Activated CD4-positive, alpha-beta T cell treated with anti-CD3 and anti-CD28 coated beads for 36 hours (primary cell): Measurements from ENCODE around the gene LRRC73. TPM values are rescaled to one million over a fixed set of nuclear protein-coding genes. Genes with fewer than 3 reads are reported as not detected.
A peak's percentile ranks its signal among the peaks of the same experiment; 100 is the strongest.
"Not testable (repeated sequence)": the region's sequence is repeated elsewhere in the genome, so short reads cannot be mapped to it uniquely, and the experiment has no call there.

ENCODE experiments used
- ATAC-seq: fragments of 200-7000 bp; cut with Tn5 transposase; one replicate; pipeline ENCODE4 v1.10.0; 2021; ENCODE audit warnings: mild to moderate bottlenecking, moderate library complexity
- CTCF ChIA-PET: fragments of 350-600 bp; sonication (Branson Sonifier 250); formaldehyde crosslinking; loops from one replicate; lab custom pipeline; 2021; ENCODE audit warnings: antibody characterized with exemption; lab: Charles Lee
- POLR2A ChIA-PET: fragments of 350-600 bp; sonication (Branson Sonifier 250); formaldehyde crosslinking; loops from one replicate; lab custom pipeline; 2021; ENCODE audit warnings: antibody characterized with exemption, inconsistent platforms; lab: Charles Lee
- DNase-seq: peaks from one replicate; pipeline ENCODE4 v3.0.0-alpha.2; 2020
- H3K27ac Mint-ChIP-seq: one replicate; pipeline ENCODE4 v1.8.0; 2021; ENCODE audit warnings: mixed read lengths
- H3K27me3 Mint-ChIP-seq: one replicate; pipeline ENCODE4 v1.8.0; 2021; ENCODE audit warnings: mixed read lengths
- H3K36me3 Mint-ChIP-seq: one replicate; pipeline ENCODE4 v1.8.0; 2021; ENCODE audit warnings: low read depth, mixed read lengths
- H3K4me1 Mint-ChIP-seq: one replicate; pipeline ENCODE4 v1.8.0; 2021; ENCODE audit warnings: mixed read lengths
- H3K4me3 Mint-ChIP-seq: one replicate; pipeline ENCODE4 v1.8.0; 2021; ENCODE audit warnings: mild to moderate bottlenecking, moderate library complexity, mixed read lengths
- H3K9me3 Mint-ChIP-seq: one replicate; pipeline ENCODE4 v1.8.0; 2021; ENCODE audit warnings: low read depth, mixed read lengths
- intact Hi-C, 2 experiments: fragments of 100-400 bp; cut with DNase I in 1 of 2; cut with micrococcal nuclease in 1 of 2; formaldehyde crosslinking; loops; one replicate each; pipeline versions ENCODE4 v1.14.2 to v1.15.1; 2022 to 2024; cut with DNase I, micrococcal nuclease
- total RNA-seq, 2 experiments: library from RNA; stranded (reverse); gene quantifications; one replicate each; pipeline ENCODE4 v1.2.3, GENCODE V29; 2021

LRRC73 gene
- total RNA-seq, 2 experiments from 2014 or later: 0.18 to 0.19 TPM

DNA sequence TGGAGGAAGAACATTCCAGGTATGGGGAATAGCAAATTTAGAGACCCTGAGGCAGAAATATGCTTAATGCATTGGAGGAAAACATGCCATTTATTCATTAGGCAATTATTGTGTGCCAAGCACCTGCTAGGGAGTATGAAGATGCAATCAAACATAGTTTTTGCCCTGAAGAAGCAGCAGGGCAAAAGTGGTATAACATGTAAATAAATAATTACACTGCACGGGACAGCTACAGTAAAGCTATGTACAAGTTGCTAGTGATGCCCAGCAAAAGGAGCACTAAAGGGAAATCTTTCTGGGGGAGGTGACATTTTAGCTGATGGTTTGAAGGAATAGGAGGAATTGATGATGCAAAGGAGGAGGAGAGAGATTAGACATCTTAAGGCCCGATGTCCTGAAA lies 33.4 kb downstream of the LRRC73 start:
- H3K4me1 Mint-ChIP-seq: peaks cover 31% of the 10 kb centered on the region
- no peaks in the 10 kb centered on the region for H3K9me3 Mint-ChIP-seq
- H3K27me3 Mint-ChIP-seq: no peaks in the 10 kb centered on the region
- ChIA-PET POLR2A (no interaction called here), CTCF (interaction anchor here (0.8 to 1.7 kb wide), 8 partner anchors 17 to 168 kb away, joined by 3 to 6 read pairs (median 4); partner anchors contain the start of genes ABCC10, CRIP3 and DLK2)
- peaks cover 4% of the 10 kb centered on the region for H3K36me3 Mint-ChIP-seq
- peak overlapping the region; percentile 82 for H3K27ac Mint-ChIP-seq
- DNase-seq: no peak
- peak; percentile 12 for ATAC-seq
- H3K4me3 Mint-ChIP-seq: peak overlapping the region; percentile 98
- intact Hi-C loops: loop anchor here (1.0 to 5.0 kb wide), 16 partner anchors 21 to 544 kb away; partner anchors contain the start of genes ABCC10 (in 2 of the 2), DLK2 (in 2 of the 2), YIPF3 (in 2 of the 2) and CUL7 (in 1 of the 2)

DNA sequence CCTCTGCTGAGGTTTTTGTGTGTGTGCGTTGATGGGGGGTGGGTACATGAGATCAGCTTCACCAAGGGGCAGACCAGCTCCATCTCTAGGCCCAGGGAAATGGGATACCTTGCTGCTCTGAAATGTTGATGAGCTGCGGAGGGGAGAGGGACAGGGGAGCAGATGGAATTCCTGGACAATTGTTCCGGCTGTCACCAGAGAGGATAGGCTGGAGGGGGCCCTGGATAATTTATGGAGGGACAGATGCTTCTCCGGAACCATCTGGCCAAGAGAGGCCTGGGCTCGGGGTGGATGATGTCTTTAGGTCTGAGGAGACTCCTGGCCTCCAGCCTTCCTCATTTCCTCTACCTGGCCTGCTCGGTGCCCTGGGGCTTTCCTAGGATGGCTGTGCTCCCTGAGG lies 34.6 kb downstream of the LRRC73 start:
- CTCF ChIA-PET: interaction anchor here (1.6 kb wide), 1 partner anchor 31 kb away, joined by 4 read pairs; no protein-coding TSS in a partner anchor
- peaks cover 3% of the 10 kb centered on the region for H3K27me3 Mint-ChIP-seq
- no peak for DNase-seq

DNA sequence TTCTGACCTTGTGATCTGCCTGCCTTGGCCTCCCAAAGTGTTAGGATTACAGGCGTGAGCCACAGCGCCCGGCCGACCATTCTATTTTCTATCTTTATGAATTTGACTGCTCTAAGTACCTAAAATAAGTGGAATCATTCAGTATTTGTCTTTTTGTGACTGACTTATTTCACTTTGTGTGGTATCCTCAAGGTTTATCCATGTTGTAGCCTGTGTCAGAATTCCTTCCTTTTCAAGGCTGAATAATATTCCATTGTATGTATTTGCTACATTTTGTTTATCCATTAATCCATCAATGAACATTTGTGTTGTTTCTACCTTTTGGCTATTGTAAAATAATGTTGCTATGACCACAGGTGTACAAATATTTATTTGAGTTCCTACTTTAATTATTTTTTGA lies 37.6 kb downstream of the LRRC73 start:
- ChIA-PET CTCF (interaction anchor here (0.7 to 1.2 kb wide), 3 partner anchors 19 to 103 kb away, joined by 3 to 4 read pairs (median 3); partner anchors contain the start of gene ZNF318), POLR2A (interaction anchor here (0.6 to 0.7 kb wide), 2 partner anchors 30 to 113 kb away, joined by 3 to 5 read pairs; no protein-coding TSS in a partner anchor)
- H3K27me3 Mint-ChIP-seq: peaks cover 8% of the 10 kb centered on the region
- intact Hi-C loops: no loop called here
- H3K9me3 Mint-ChIP-seq: no peaks in the 10 kb centered on the region
- H3K27ac Mint-ChIP-seq: no peak overlapping the region
- ATAC-seq (no peak), DNase-seq (no peak)
- H3K36me3 Mint-ChIP-seq: no peaks in the 10 kb centered on the region
- peaks cover 8% of the 10 kb centered on the region for H3K4me1 Mint-ChIP-seq
- no peak overlapping the region for H3K4me3 Mint-ChIP-seq

More for the DNA sequence above, 34.6 kb downstream of the LRRC73 start:
- no peak overlapping the region for H3K27ac Mint-ChIP-seq
- H3K4me3 Mint-ChIP-seq: no peak overlapping the region
- H3K36me3 Mint-ChIP-seq: peaks cover 2% of the 10 kb centered on the region
- no peaks in the 10 kb centered on the region for H3K9me3 Mint-ChIP-seq
- intact Hi-C loops: loop anchor here (5.0 kb wide), 5 partner anchors 42 to 543 kb away; partner anchors contain the start of genes CUL7 (in 1 of the 2), POLR1C (in 1 of the 2), VEGFA (in 1 of the 2) and YIPF3 (in 1 of the 2)
- peaks cover 26% of the 10 kb centered on the region for H3K4me1 Mint-ChIP-seq
- no peak for ATAC-seq
- POLR2A ChIA-PET: no interaction called here

DNA sequence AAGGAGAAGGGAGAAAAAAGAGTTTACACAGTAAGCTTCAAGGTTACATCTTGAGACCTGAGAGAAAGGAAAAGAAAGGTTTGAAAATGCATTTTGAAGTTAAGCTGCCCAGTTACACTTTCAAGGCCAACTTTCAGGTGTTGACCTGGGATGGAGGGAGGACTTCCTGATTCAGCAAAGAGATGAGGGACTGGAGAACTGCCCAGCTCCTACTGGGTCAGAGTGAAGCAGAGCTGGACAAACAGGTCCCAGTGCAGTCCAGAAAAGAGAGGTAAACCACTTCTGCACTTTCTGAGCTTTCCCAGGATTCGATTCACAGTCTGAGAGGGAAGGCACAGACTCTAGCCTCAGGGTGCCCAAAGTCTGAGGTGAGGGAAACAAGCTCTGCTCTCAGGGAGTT lies 38.7 kb downstream of the LRRC73 start:
- CTCF ChIA-PET: interaction anchor here (1.0 to 1.2 kb wide), 2 partner anchors 18 to 101 kb away, joined by 3 to 4 read pairs; partner anchors contain the start of gene ZNF318
- ATAC-seq (no peak), DNase-seq (no peak)
- no peak overlapping the region for H3K4me3 Mint-ChIP-seq
- H3K36me3 Mint-ChIP-seq: no peaks in the 10 kb centered on the region
- intact Hi-C loops: no loop called here
- H3K27ac Mint-ChIP-seq: no peak overlapping the region
- H3K4me1 Mint-ChIP-seq: no peaks in the 10 kb centered on the region
- no peaks in the 10 kb centered on the region for H3K9me3 Mint-ChIP-seq
- peaks cover 13% of the 10 kb centered on the region for H3K27me3 Mint-ChIP-seq
- POLR2A ChIA-PET: no interaction called here

DNA sequence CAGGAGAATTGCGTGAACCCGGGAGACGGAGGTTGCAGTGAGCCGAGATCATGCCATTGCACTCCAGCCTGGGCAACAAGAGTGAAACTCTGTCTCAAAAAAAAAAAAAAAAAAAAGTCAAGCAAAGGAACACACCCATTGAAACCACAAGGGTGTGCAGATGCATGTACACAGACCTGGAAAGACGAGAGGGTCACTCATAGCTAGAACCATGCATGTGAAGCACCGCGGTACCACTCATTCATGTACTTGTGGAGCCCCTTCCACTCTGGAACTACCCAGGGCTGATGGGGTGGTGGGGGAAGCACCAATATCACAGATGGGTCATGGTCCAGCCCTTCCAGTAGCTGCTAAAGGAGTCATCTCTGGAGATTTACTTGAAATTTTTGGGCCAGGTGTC lies 40.2 kb downstream of the LRRC73 start:
- Mint-ChIP-seq H3K9me3 (no peaks in the 10 kb centered on the region), H3K27ac (no peak overlapping the region), H3K27me3 (peaks cover 13% of the 10 kb centered on the region), H3K4me1 (no peaks in the 10 kb centered on the region), H3K4me3 (no peak overlapping the region), H3K36me3 (no peaks in the 10 kb centered on the region)
- POLR2A ChIA-PET: no interaction called here
- ATAC-seq: no peak
- peak; percentile 17 for DNase-seq
- CTCF ChIA-PET: interaction anchor here (0.9 to 1.0 kb wide), 2 partner anchors 15 to 37 kb away, joined by 3 read pairs; partner anchors contain the start of gene DLK2
- intact Hi-C loops: no loop called here

GRCh38 chr6:43468748-43469681 lies 41.1 kb downstream of the LRRC73 start:
- H3K27ac Mint-ChIP-seq: no peak overlapping the region
- H3K4me3 Mint-ChIP-seq: no peak overlapping the region
- H3K36me3 Mint-ChIP-seq: no peaks in the 10 kb centered on the region
- no peaks in the 10 kb centered on the region for H3K9me3 Mint-ChIP-seq
- ATAC-seq (no peak), DNase-seq (no peak)
- intact Hi-C loops: no loop called here
- ChIA-PET CTCF (interaction anchor here (1.0 to 1.2 kb wide), 2 partner anchors 15 to 38 kb away, joined by 3 to 4 read pairs; no protein-coding TSS in a partner anchor), POLR2A (no interaction called here)
- no peaks in the 10 kb centered on the region for H3K4me1 Mint-ChIP-seq
- H3K27me3 Mint-ChIP-seq: peaks cover 16% of the 10 kb centered on the region

DNA sequence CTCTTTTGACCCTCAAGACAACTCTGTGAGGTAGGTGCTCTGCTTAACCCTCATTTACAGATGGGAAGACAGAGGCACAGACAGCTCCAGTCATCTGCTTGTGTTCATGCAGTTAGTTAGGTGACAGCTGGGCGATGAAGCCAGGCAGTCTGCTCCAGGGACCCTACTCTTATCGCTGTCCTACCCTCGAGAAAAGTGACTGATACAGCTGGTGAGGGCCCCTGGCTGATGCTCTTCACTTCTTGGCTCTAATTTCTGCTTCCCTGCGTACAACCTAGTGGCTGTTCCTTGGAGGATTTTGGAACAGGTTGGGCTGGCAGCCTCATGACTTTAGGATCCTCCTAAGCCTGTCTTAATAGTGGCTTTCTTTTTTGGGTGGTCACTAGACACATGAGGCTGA lies 41.9 kb downstream of the LRRC73 start:
- CTCF ChIA-PET: interaction anchor here (0.6 to 1.2 kb wide), 2 partner anchors 14 to 35 kb away, joined by 3 to 4 read pairs; no protein-coding TSS in a partner anchor

DNA sequence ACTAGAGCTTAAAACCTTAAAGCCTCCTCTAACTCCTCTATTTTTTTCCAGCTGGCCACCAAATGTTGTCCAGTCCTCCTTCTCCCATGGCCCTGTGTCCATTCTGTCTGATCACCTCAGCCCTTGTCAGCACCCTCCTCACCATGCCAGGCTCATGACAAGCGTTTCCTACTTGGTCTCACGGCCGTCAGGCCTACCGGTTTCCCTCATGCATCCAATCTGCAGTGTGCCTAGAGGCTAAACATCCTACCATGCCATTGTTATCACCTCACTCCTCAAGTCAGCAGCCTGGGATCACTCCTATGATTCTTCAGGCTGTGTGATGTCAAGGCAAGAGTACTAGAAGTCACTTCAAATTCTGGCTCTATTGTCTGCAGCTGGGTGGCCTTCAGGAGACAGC lies 42.4 kb downstream of the LRRC73 start:
- intact Hi-C loops: no loop called here

More for the DNA sequence above, 41.9 kb downstream of the LRRC73 start:
- intact Hi-C loops: no loop called here
- H3K4me1 Mint-ChIP-seq: no peaks in the 10 kb centered on the region
- POLR2A ChIA-PET: no interaction called here
- ATAC-seq: no peak
- peaks cover 17% of the 10 kb centered on the region for H3K27me3 Mint-ChIP-seq
- no peak for DNase-seq
- H3K27ac Mint-ChIP-seq: no peak overlapping the region
- H3K4me3 Mint-ChIP-seq: no peak overlapping the region
- no peaks in the 10 kb centered on the region for H3K9me3 Mint-ChIP-seq
- H3K36me3 Mint-ChIP-seq: no peaks in the 10 kb centered on the region

DNA sequence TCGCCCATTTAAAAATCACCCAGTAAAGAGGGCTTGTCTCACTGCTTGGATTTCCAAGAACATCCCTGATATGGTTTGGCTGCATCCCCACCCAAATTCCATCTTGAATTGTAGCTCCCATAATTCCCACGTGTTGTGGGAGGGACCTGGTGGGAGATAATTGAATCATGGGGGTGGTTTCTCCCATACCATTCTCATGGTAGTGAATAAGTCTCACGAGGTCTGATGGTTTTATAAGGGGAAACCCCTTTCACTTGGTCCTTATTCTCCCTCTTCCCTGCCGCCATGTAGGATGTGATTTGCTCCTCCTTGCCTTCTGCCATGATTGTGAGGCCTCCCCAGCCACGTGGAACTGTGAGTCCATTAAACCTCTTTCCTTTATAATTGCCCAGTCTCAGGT lies 42.9 kb downstream of the LRRC73 start:
- CTCF ChIA-PET: interaction anchor here (1.2 kb wide), 1 partner anchor 13 kb away, joined by 4 read pairs; no protein-coding TSS in a partner anchor
- DNase-seq, H3K4me3 Mint-ChIP-seq, H3K4me1 Mint-ChIP-seq, intact Hi-C loops, H3K36me3 Mint-ChIP-seq, H3K27ac Mint-ChIP-seq, POLR2A ChIA-PET, ATAC-seq, H3K9me3 Mint-ChIP-seq: not testable (repeated sequence)
- H3K27me3 Mint-ChIP-seq: peaks cover 25% of the 10 kb centered on the region

More for the DNA sequence above, 42.4 kb downstream of the LRRC73 start:
- Mint-ChIP-seq H3K27me3 (peaks cover 20% of the 10 kb centered on the region), H3K4me3 (no peak overlapping the region), H3K27ac (no peak overlapping the region), H3K4me1 (no peaks in the 10 kb centered on the region), H3K36me3 (no peaks in the 10 kb centered on the region), H3K9me3 (no peaks in the 10 kb centered on the region)
- DNase-seq (no peak), ATAC-seq (no peak)
- ChIA-PET CTCF (interaction anchor here (0.6 to 1.2 kb wide), 2 partner anchors 14 to 35 kb away, joined by 3 to 4 read pairs; no protein-coding TSS in a partner anchor), POLR2A (no interaction called here)

- Mint-ChIP-seq H3K27ac (no peak overlapping the region), H3K9me3 (no peaks in the 10 kb centered on the region), H3K4me1 (no peaks in the 10 kb centered on the region), H3K27me3 (peaks cover 25% of the 10 kb centered on the region), H3K36me3 (no peaks in the 10 kb centered on the region), H3K4me3 (no peak overlapping the region)
- peak; percentile 44 for ATAC-seq
- ChIA-PET CTCF (no interaction called here), POLR2A (no interaction called here)
- intact Hi-C loops: no loop called here
- DNase-seq: no peak
Observed at GRCh38 chr6:43465948-43466347, 44.2 kb downstream of the LRRC73 start.

GRCh38 chr6:43464337-43464736 lies 45.8 kb downstream of the LRRC73 start:
- intact Hi-C loops: no loop called here
- DNase-seq: no peak
- Mint-ChIP-seq H3K4me1 (no peaks in the 10 kb centered on the region), H3K27ac (no peak overlapping the region), H3K4me3 (no peak overlapping the region), H3K9me3 (no peaks in the 10 kb centered on the region), H3K36me3 (no peaks in the 10 kb centered on the region), H3K27me3 (peaks cover 27% of the 10 kb centered on the region)
- ChIA-PET CTCF (interaction anchor here (0.7 to 1.6 kb wide), 2 partner anchors 42 to 313 kb away, joined by 3 to 5 read pairs; no protein-coding TSS in a partner anchor), POLR2A (no interaction called here)
- no peak for ATAC-seq
